DOHH2 (cell line): ENCODE measurements around the gene CHST1.

Experiments used
- H3F3A ChIP-seq: fragments of 200-600 bp; sonication (generic), shearing (Covaris generic); 2 replicates; pipeline ENCODE4 v1.6.0; 2016; ENCODE audit warnings: antibody characterized with exemption, mild to moderate bottlenecking; ENCODE audit not compliant: control insufficient read depth, insufficient read depth
- H3K27ac ChIP-seq: fragments of 200-600 bp; sonication (generic); 2 replicates; pipeline ENCODE4 v1.5.1; 2014; ENCODE audit warnings: low read depth, mild to moderate bottlenecking, low read length, moderate library complexity
- H3K27me3 ChIP-seq: fragments of 200-600 bp; sonication (generic); 2 replicates; pipeline ENCODE4 v1.6.1; 2014; ENCODE audit warnings: mild to moderate bottlenecking, low read length, mixed read lengths; ENCODE audit not compliant: control insufficient read depth
- H3K36me3 ChIP-seq: fragments of 200-600 bp; sonication (generic); 2 replicates; pipeline ENCODE4 v1.6.1; 2014; ENCODE audit warnings: mild to moderate bottlenecking, low read length, moderate library complexity, mixed read lengths; ENCODE audit not compliant: control insufficient read depth
- H3K4me1 ChIP-seq: fragments of 200-600 bp; sonication (generic); 2 replicates; pipeline ENCODE4 v1.6.1; 2014; ENCODE audit warnings: mild to moderate bottlenecking, low read length, mixed read lengths; ENCODE audit not compliant: control insufficient read depth
- H3K4me2 ChIP-seq: fragments of 200-600 bp; sonication (generic); 2 replicates; pipeline ENCODE4 v1.6.0; 2014; ENCODE audit warnings: mild to moderate bottlenecking, low read length, moderate library complexity
- H3K4me3 ChIP-seq: fragments of 200-600 bp; sonication (generic); 2 replicates; pipeline ENCODE4 v1.5.1; 2014; ENCODE audit warnings: mild to moderate bottlenecking, low read length, mixed read lengths
- H3K79me2 ChIP-seq: fragments of 200-600 bp; sonication (generic); 2 replicates; pipeline ENCODE4 v1.6.1; 2014; ENCODE audit warnings: mild to moderate bottlenecking, low read length, mixed read lengths; ENCODE audit not compliant: control insufficient read depth
- H3K9me2 ChIP-seq: fragments of 200-600 bp; sonication (generic); replicated peaks from 2 replicates; pipeline ENCODE4 v1.6.1; 2014; ENCODE audit warnings: mild to moderate bottlenecking, low read length, mixed read lengths; ENCODE audit not compliant: control insufficient read depth
- H3K9me3 ChIP-seq: fragments of 200-600 bp; sonication (generic); 2 replicates; pipeline ENCODE4 v1.6.1; 2014; ENCODE audit warnings: antibody characterized with exemption, low read length, mixed read lengths; ENCODE audit not compliant: control insufficient read depth, insufficient read depth
- H4K20me1 ChIP-seq: fragments of 200-600 bp; sonication (generic); 2 replicates; pipeline ENCODE4 v1.6.0; 2014; ENCODE audit warnings: low read depth, mild to moderate bottlenecking, antibody characterized with exemption, low read length, moderate library complexity; ENCODE audit not compliant: control insufficient read depth, insufficient read depth
- CTCF ChIP-seq: fragments of 200-600 bp; sonication (generic); IDR thresholded peaks from one replicate; pipeline ENCODE4 v1.5.1; 2014; ENCODE audit warnings: antibody characterized with exemption, mild to moderate bottlenecking, low read depth, low read length; ENCODE audit not compliant: poor library complexity, severe bottlenecking
- EZH2phosphoT487 ChIP-seq: fragments of 200-600 bp; sonication (generic); IDR thresholded peaks from 2 replicates; pipeline ENCODE4 v1.6.1; 2017; ENCODE audit warnings: borderline replicate concordance, mild to moderate bottlenecking, antibody characterized with exemption, low read length, moderate library complexity, mixed read lengths

CHST1 gene

GRCh38 chr11:45624095-45624494 is 41.3 kb downstream of the CHST1 start:
- TF ChIP-seq EZH2phosphoT487 (no peak), CTCF (no peak)
- H3K9me3 ChIP-seq = peaks cover 20% of the 10 kb centered on the region
- H3K4me3 ChIP-seq = no peak overlapping the region
- H3K4me2 ChIP-seq = no peak overlapping the region
- H3K27me3 ChIP-seq = no peaks in the 10 kb centered on the region
- no peaks in the 10 kb centered on the region for H3K36me3 ChIP-seq
- no peaks in the 10 kb centered on the region for H3F3A ChIP-seq
- no peaks in the 10 kb centered on the region for H3K9me2 ChIP-seq
- no peaks in the 10 kb centered on the region for H4K20me1 ChIP-seq
- no peak overlapping the region for H3K27ac ChIP-seq
- H3K4me1 ChIP-seq = no peaks in the 10 kb centered on the region
- H3K79me2 ChIP-seq = no peaks in the 10 kb centered on the region

GRCh38 chr11:45622861-45623260 is 42.6 kb downstream of the CHST1 start:
- Histone ChIP-seq H3K27me3 (no peaks in the 10 kb centered on the region), H3K4me2 (no peak overlapping the region), H3K9me2 (no peaks in the 10 kb centered on the region), H3K4me1 (no peaks in the 10 kb centered on the region), H3F3A (no peaks in the 10 kb centered on the region), H3K4me3 (no peak overlapping the region), H3K79me2 (no peaks in the 10 kb centered on the region), H3K9me3 (peaks cover 20% of the 10 kb centered on the region), H3K27ac (no peak overlapping the region), H4K20me1 (no peaks in the 10 kb centered on the region), H3K36me3 (no peaks in the 10 kb centered on the region)
- TF ChIP-seq CTCF (no peak), EZH2phosphoT487 (no peak)

GRCh38 chr11:45622283-45622682 is 43.1 kb downstream of the CHST1 start:
- Histone ChIP-seq H3K4me2 (no peak overlapping the region), H3K36me3 (no peaks in the 10 kb centered on the region), H3K4me3 (no peak overlapping the region), H3K9me2 (no peaks in the 10 kb centered on the region), H3K27ac (no peak overlapping the region), H4K20me1 (no peaks in the 10 kb centered on the region), H3K4me1 (no peaks in the 10 kb centered on the region), H3K27me3 (no peaks in the 10 kb centered on the region), H3K79me2 (no peaks in the 10 kb centered on the region), H3K9me3 (peaks cover 20% of the 10 kb centered on the region), H3F3A (no peaks in the 10 kb centered on the region)
- TF ChIP-seq CTCF (no peak), EZH2phosphoT487 (no peak)

- Histone ChIP-seq H3K79me2 (no peaks in the 10 kb centered on the region), H4K20me1 (no peaks in the 10 kb centered on the region), H3K9me2 (no peaks in the 10 kb centered on the region), H3K27me3 (no peaks in the 10 kb centered on the region), H3K9me3 (peaks cover 20% of the 10 kb centered on the region), H3K27ac (no peak overlapping the region), H3K4me3 (no peak overlapping the region), H3K4me1 (no peaks in the 10 kb centered on the region), H3K36me3 (no peaks in the 10 kb centered on the region), H3F3A (no peaks in the 10 kb centered on the region), H3K4me2 (no peak overlapping the region)
- no peak for TF ChIP-seq CTCF
- TF ChIP-seq EZH2phosphoT487 = no peak
Observed at GRCh38 chr11:45621588-45621987, 43.8 kb downstream of the CHST1 start.
